Tibial artery (tissue), 4 donors: Measurements from ENCODE around the gene SMAD6.
A peak's percentile ranks its signal among the peaks of the same experiment; 100 is the strongest.
"Not testable (repeated sequence)": the region's sequence is repeated elsewhere in the genome, so short reads cannot be mapped to it uniquely, and the experiment has no call there.

Source experiments
- DNase-seq, 2 donors: peaks; one replicate each; pipeline ENCODE4 v3.0.0-alpha.2; 2019
- H3K27ac ChIP-seq, 2 donors: fragments of 200-600 bp; sonication (generic) in 1 of 2; 1 replicate in 1 of 2; 2 replicates in 1 of 2; pipeline ENCODE4 v1.5.1; 2018 to 2019; ENCODE audit warnings: mild to moderate bottlenecking in 1 of 2
- H3K27me3 ChIP-seq, 2 donors: fragments of 200-600 bp; sonication (generic) in 1 of 2; one replicate each; pipeline versions ENCODE4 v1.5.1 to v1.6.0; 2016 to 2019
- H3K36me3 ChIP-seq, 3 donors: fragments of 200-600 bp; sonication (generic) in 2 of 3; one replicate each; pipeline ENCODE4 v1.5.1; 2016 to 2019; ENCODE audit warnings: mild to moderate bottlenecking in 2 of 3
- H3K4me1 ChIP-seq, 4 donors: fragments of 200-600 bp; sonication (generic) in 2 of 4; 1 replicate in 3 of 4; 2 replicates in 1 of 4; pipeline ENCODE4 v1.5.1; 2016 to 2019
- H3K4me3 ChIP-seq, 2 donors: fragments of 200-600 bp; sonication (generic) in 1 of 2; 1 replicate in 1 of 2; 2 replicates in 1 of 2; pipeline ENCODE4 v1.5.1; 2018 to 2019; ENCODE audit warnings: mild to moderate bottlenecking in 2 of 2
- H3K9me3 ChIP-seq, 3 donors: fragments of 200-600 bp; sonication (generic) in 1 of 3; one replicate each; pipeline ENCODE4 v1.5.1; 2016 to 2019
- CTCF ChIP-seq, 2 experiments: fragments of 200-600 bp in 1 of 2; fragments of 450-650 bp in 1 of 2; IDR thresholded peaks; one replicate each; pipeline ENCODE4 v1.5.1; 2017 to 2019; ENCODE audit warnings: antibody characterized with exemption in 2 of 2, mild to moderate bottlenecking in 1 of 2, moderate library complexity in 1 of 2
- intact Hi-C: fragments of 100-400 bp; cut with DNase I; formaldehyde crosslinking; loops from one replicate; pipeline ENCODE4 v1.15.0; 2023; ENCODE audit warnings: low total_unique reads

The SMAD6 gene

GRCh38 chr15:66757521-66757920, 55.5 kb downstream of the SMAD6 start:
- H3K4me3 ChIP-seq: no peak overlapping the region
- peak overlapping the region; percentile 88 to 92 for H3K27ac ChIP-seq
- no peaks in the 10 kb centered on the region for H3K27me3 ChIP-seq
- peaks cover 13 to 90% (median 68%) of the 10 kb centered on the region in 4 donors for H3K4me1 ChIP-seq
- intact Hi-C loops: no loop called here
- H3K36me3 ChIP-seq: peaks cover 0 to 4% (median 0%) of the 10 kb centered on the region in 3 donors
- no peak for TF ChIP-seq CTCF (IDR thresholded peaks at IDR 0.05)
- no peak for DNase-seq
- H3K9me3 ChIP-seq: peaks cover 0 to 7% (median 0%) of the 10 kb centered on the region in 3 donors

GRCh38 chr15:66758217-66758616, 56.2 kb downstream of the SMAD6 start:
- Histone ChIP-seq H3K4me1 (peaks cover 13 to 90% (median 72%) of the 10 kb centered on the region in 4 donors), H3K27ac (peak overlapping the region; percentile 88 to 92)
- intact Hi-C loops, H3K36me3 ChIP-seq, H3K4me3 ChIP-seq, DNase-seq, H3K9me3 ChIP-seq, H3K27me3 ChIP-seq: not testable (repeated sequence)

DNA sequence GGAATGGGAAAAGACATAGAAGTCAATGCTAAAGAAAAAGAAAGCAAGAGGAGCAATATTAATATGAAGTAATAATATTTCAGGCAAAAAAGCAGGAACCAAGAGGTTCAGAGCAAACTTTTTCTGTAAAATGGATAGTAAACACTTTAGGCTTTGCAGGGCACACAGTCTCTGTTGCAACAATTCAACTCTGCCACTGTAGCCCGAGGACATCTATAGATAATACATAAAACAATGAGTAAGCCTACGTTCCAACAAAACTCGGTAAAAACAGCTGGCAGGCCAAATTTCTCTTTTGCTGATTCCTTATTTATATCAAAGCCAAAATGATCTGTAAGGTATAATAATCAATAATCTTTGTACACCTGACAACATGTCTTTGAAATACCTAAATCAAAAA, 56.8 kb downstream of the SMAD6 start:
- no peak for DNase-seq
- intact Hi-C loops: no loop called here
- Histone ChIP-seq H3K27ac (peak overlapping the region; percentile 88 to 92), H3K27me3 (no peaks in the 10 kb centered on the region), H3K4me1 (peaks cover 17 to 90% (median 72%) of the 10 kb centered on the region in 4 donors), H3K36me3 (peaks cover 0 to 4% (median 0%) of the 10 kb centered on the region in 3 donors), H3K9me3 (peaks cover 0 to 7% (median 0%) of the 10 kb centered on the region in 3 donors), H3K4me3 (no peak overlapping the region)
- no peak for TF ChIP-seq CTCF (IDR thresholded peaks at IDR 0.05)

DNA sequence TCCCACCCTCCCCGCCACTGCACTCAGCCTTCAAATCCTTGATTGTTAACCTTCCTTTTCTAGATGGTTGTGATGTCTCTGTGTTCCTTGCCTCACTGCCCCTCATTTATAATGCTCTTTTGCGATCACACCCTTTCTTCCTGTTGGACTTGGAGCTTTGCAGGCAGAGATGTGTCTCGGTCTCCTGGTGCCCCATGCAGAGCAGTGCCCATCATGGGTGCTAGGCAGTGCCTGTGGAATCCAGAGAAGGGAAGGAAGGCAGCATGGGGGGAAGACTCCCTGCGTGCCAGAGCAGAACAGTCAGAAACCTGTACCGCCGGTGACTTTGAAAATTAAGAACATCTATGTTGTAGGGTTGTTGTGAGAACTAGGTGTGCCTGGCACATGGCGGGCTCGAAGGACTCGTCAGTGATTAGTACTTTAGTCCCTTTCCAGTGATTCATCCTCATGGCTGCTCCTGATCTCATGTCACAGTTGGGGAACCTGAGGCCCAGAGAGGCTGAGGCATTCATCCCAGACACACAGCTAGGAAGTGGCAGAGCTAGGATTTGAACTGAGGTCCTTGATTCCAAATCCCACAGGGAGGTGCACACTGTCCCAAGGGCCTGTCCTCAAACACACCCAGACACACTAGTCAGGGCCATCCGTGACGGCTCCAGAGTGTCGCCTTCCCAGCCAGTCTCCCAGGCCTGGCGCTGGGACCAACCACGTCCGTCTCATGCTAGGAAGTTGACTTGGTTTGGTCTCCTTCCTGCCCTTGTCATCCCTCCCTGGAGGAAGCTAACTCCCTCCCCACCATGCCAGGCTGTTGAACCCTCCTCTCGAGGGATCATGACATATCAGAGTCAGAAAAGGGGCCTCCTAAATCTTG, 58.3 kb downstream of the SMAD6 start:
- Histone ChIP-seq H3K4me1 (peaks cover 18 to 100% (median 85%) of the 10 kb centered on the region in 4 donors), H3K36me3 (no peaks in the 10 kb centered on the region), H3K27ac (peak overlapping the region; percentile 88 to 92), H3K9me3 (peaks cover 0 to 3% (median 0%) of the 10 kb centered on the region in 3 donors), H3K27me3 (no peaks in the 10 kb centered on the region), H3K4me3 (no peak overlapping the region)
- TF ChIP-seq CTCF (IDR thresholded peaks at IDR 0.05): no peak
- intact Hi-C loops: loop anchor here (5.0 kb wide), 1 partner anchor 38 kb away; no protein-coding TSS in a partner anchor
- no peak for DNase-seq

- H3K4me3 ChIP-seq: no peak overlapping the region
- H3K27me3 ChIP-seq: no peaks in the 10 kb centered on the region
- H3K36me3 ChIP-seq: no peaks in the 10 kb centered on the region
- peak overlapping the region; percentile 88 to 92 for H3K27ac ChIP-seq
- intact Hi-C loops: loop anchor here (5.0 kb wide), 1 partner anchor 39 kb away; no protein-coding TSS in a partner anchor
- H3K9me3 ChIP-seq: no peaks in the 10 kb centered on the region
- H3K4me1 ChIP-seq: peaks cover 12 to 100% (median 88%) of the 10 kb centered on the region in 4 donors
- TF ChIP-seq CTCF (IDR thresholded peaks at IDR 0.05): no peak
- DNase-seq: peak; percentile 57 to 78
Measured at GRCh38 chr15:66760968-66761725, 59.1 kb downstream of the SMAD6 start.
